Aorta (tissue), 5 donors: ENCODE data around the gene BMPR2. TPM values are rescaled to one million over a fixed set of nuclear protein-coding genes. Genes with fewer than 3 reads are reported as not detected.
A peak's percentile ranks its signal among the peaks of the same experiment; 100 is the strongest.

Source experiments
- ATAC-seq: fragments of 200-7000 bp; cut with Tn5 transposase; one replicate; pipeline ENCODE4 v1.9.1; 2022; ENCODE audit warnings: moderate library complexity; ENCODE audit not compliant: low FRiP score
- DNase-seq, 2 donors: peaks; one replicate each; pipeline ENCODE4 v3.0.0-alpha.2; 2020
- H3K27ac ChIP-seq, 2 donors: one replicate each; pipeline ENCODE4 v1.5.1; 2013; ENCODE audit warnings: low read length in 2 of 2, mild to moderate bottlenecking in 2 of 2, moderate library complexity in 2 of 2, control low read depth in 1 of 2, inconsistent platforms in 1 of 2, low read depth in 1 of 2
- H3K27me3 ChIP-seq, 2 donors: one replicate each; pipeline ENCODE4 v1.6.1; 2013; ENCODE audit warnings: control low read depth in 1 of 2, low read length in 1 of 2, mild to moderate bottlenecking in 1 of 2, moderate library complexity in 1 of 2; ENCODE audit not compliant: insufficient read depth in 2 of 2, control insufficient read depth in 1 of 2
- H3K36me3 ChIP-seq, 2 donors: one replicate each; pipeline ENCODE4 v1.6.1; 2013; ENCODE audit warnings: control low read depth in 1 of 2, low read length in 1 of 2, mild to moderate bottlenecking in 1 of 2; ENCODE audit not compliant: insufficient read depth in 2 of 2, control insufficient read depth in 1 of 2
- H3K4me1 ChIP-seq, 2 donors: one replicate each; pipeline ENCODE4 v1.6.1; 2013; ENCODE audit warnings: low read length in 2 of 2, control low read depth in 1 of 2, mild to moderate bottlenecking in 1 of 2, moderate library complexity in 1 of 2; ENCODE audit not compliant: insufficient read depth in 2 of 2, control insufficient read depth in 1 of 2
- H3K4me3 ChIP-seq, 2 donors: one replicate each; pipeline ENCODE4 v1.5.1; 2013; ENCODE audit warnings: low read length in 2 of 2, control low read depth in 1 of 2, mild to moderate bottlenecking in 1 of 2
- H3K9me3 ChIP-seq: one replicate; pipeline ENCODE4 v1.6.1; 2013; ENCODE audit warnings: mild to moderate bottlenecking, low read length; ENCODE audit not compliant: control insufficient read depth
- WGBS, 2 donors: extraction: QIAGEN DNeasy Blood & Tissue Kit; methylation state at CpG; one replicate each; pipeline ENCODE4 v1.1.7; 2013; 5-methylcytosine and 5-hydroxymethylcytosine counted together
- intact Hi-C, 2 donors: fragments of 100-400 bp; cut with DNase I; formaldehyde crosslinking; loops; one replicate each; pipeline versions ENCODE4 v1.14.2 to v1.15.0; 2022
- polyA plus RNA-seq, 2 donors: library from polyadenylated mRNA; stranded (reverse); fragments of 200-250 nt; gene quantifications; one replicate each; pipeline ENCODE4 v1.2.3, GENCODE V29; 2013
- total RNA-seq, 2 donors: library from RNA; stranded (reverse); fragmentation: NEBNext Ultra II Directional; extraction: Animal tissue kit (Norgen Biotek cat#: 25700); gene quantifications; one replicate each; pipeline ENCODE4 v1.2.1, GENCODE V29; 2021
- donor health status: healthy with polysubstance abuse.
- donor health status: Bipolar disorder and iron deficiency.
- donor health status: DM: no; HTN: no; CAD: no.
- donor health status: DM: no; HTN: no; CAD: no.
- donor health status: DM: yes; HTN: yes; CAD: no.

The BMPR2 gene
- total and polyA plus RNA-seq, 4 donors, result 7.9 to 123 (median 60.1) TPM

DNA sequence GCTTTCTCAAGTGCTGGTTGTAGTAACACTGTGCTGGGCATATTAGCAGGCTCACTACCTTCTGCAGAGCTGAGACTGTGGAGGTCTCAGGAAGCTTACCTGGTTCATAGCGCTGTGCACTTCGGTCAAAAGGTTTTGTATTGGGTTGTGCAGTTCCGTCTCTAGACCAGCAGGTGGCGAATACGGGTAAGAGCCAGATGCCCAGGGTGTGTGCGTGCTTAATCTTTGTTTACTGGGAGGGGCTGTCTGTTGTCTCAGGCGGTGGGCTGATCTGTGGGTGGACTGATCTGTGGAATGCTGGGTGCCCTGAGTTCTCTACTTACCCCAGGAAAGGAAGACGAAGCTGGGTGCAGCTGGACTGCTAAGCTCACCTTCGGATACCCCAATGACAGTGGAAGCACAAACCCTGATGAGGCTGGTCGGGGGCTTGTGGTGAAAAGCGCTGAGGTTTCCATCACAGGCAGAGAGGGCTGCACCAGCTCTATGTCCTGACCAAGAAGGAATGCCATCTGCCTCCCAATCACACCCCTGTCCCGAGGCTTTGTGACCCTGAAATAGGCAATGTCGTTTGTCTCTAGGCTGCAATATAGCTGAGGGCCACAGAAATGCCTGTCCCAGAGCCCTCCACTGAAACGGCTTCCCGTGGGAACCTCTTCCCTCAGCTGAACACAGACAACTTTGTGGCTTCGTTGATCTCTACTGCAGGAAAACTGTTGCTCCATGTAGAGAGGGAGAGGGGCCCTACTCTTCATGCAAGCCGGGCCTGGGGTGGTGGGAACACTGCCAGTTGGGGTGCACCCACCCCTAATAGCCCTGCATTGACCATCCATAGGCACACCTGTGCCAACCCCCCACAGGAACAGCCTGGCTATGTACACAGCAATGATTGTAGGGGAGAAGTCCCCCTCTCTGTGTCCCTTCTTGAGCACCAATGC, 212.8 kb downstream of the BMPR2 start:
- Histone ChIP-seq H3K4me1 (no peaks in the 10 kb centered on the region), H3K9me3 (no peaks in the 10 kb centered on the region), H3K27ac (no peak overlapping the region), H3K4me3 (no peak overlapping the region), H3K27me3 (no peaks in the 10 kb centered on the region), H3K36me3 (no peaks in the 10 kb centered on the region)
- ATAC-seq (peak; percentile 88), DNase-seq (peak; percentile 73 to 80)
- WGBS, 2 donors, result 31 to 33% methylated on average over 17 of the region's 17 CpGs
- intact Hi-C loops, result loop anchor here (2.0 to 10.0 kb wide), 2 partner anchors 282 to 286 kb away; partner anchors contain the start of gene ICA1L (in 2 of the 2)

DNA sequence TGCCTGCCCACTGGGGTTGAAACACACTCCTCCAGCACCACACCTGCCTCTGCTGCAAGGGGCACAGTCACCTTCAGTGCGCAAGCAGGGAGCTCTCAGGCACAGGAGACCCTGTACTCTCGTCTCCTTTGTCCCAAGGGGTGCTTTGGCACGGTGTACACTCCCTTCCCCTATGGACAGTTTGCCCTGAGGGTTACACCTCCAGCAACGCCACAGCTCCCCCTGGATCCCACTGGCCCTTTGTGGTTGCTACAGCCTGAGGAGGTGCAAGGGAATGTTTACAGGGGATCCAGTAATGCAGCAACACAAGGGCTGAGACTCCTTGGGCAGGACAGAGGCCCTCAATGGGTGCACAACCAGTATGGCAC, 213.4 kb downstream of the BMPR2 start:
- intact Hi-C loops, result loop anchor here (2.0 to 10.0 kb wide), 2 partner anchors 281 to 285 kb away; partner anchors contain the start of gene ICA1L (in 2 of the 2)
- H3K4me1 ChIP-seq, result no peaks in the 10 kb centered on the region
- H3K36me3 ChIP-seq, result no peaks in the 10 kb centered on the region
- WGBS, 2 donors, result 95 to 96% methylated on average over 4 of the region's 4 CpGs
- no peaks in the 10 kb centered on the region for H3K9me3 ChIP-seq
- ATAC-seq, result no peak
- no peak overlapping the region for H3K4me3 ChIP-seq
- no peaks in the 10 kb centered on the region for H3K27me3 ChIP-seq
- no peak for DNase-seq
- H3K27ac ChIP-seq, result no peak overlapping the region

DNA sequence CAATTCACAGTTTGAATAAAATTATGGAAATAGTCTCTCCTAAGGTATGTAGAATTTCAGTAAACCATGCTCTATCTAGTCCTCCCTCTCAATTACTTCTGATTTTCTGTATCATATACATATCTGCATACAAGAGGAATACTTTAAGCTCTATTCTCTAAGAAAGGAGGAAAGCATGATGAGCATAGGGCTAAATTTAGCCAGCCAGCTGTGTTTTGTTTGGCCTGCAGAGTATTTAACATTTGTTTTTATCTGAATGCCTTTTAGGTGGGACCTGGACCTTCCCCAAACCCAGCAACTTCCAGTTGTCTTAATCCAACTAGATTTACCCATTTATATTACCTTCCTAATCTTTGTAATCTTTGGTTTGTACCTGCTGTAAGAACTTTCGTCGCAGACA, 216.4 kb downstream of the BMPR2 start:
- Histone ChIP-seq H3K27me3 (no peaks in the 10 kb centered on the region), H3K27ac (no peak overlapping the region), H3K9me3 (no peaks in the 10 kb centered on the region), H3K36me3 (no peaks in the 10 kb centered on the region), H3K4me3 (no peak overlapping the region), H3K4me1 (no peaks in the 10 kb centered on the region)
- DNase-seq (no peak), ATAC-seq (no peak)
- WGBS, 2 donors, result 41% methylated on average over 2 of the region's 2 CpGs
- intact Hi-C loops, result no loop called here

DNA sequence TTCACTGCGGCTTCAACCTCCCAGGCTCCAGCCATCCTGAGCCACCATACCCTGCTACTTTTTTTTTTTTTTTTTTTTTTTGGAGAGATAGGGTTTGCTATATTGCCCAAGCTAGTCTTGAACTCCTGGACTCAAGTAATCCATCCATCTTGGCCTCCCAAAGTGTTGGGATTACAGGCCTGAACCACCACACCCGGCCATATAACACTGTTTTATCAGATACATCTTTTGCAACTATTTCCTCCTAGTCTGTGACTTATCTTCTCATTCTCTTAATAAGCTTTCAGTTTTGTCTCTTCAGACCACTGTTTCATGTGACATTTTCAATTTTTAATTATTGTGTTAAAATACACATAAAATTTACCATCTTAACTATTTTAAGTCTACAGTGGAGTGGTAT, 223.0 kb downstream of the BMPR2 start:
- Histone ChIP-seq H3K4me1 (no peaks in the 10 kb centered on the region), H3K36me3 (no peaks in the 10 kb centered on the region), H3K4me3 (no peak overlapping the region), H3K9me3 (no peaks in the 10 kb centered on the region), H3K27ac (no peak overlapping the region), H3K27me3 (no peaks in the 10 kb centered on the region)
- intact Hi-C loops, result no loop called here
- 95 to 98% methylated on average over 2 of the region's 2 CpGs for WGBS, 2 donors
- ATAC-seq (no peak), DNase-seq (no peak)

DNA sequence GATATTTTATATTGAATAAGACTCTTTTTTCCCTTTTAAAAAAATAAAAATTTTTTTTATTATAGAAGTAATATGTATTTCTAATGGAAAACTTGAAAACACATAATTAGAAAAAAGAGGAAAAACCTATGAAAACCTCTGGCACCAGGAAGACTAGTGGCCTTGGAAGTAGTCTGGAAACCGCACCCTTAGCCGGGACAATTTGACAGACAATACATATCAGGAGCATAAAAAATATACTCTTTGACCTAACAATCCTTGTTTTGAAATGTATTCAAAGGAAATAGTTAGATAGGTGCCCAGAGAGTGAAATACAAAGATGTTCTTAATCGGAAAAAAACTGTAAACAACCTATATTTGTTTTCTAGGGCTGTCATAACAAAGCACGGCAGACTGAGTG, 223.8 kb downstream of the BMPR2 start:
- ATAC-seq (no peak), DNase-seq (no peak)
- Histone ChIP-seq H3K36me3 (no peaks in the 10 kb centered on the region), H3K27ac (no peak overlapping the region), H3K4me3 (no peak overlapping the region), H3K4me1 (no peaks in the 10 kb centered on the region), H3K27me3 (no peaks in the 10 kb centered on the region), H3K9me3 (no peaks in the 10 kb centered on the region)
- intact Hi-C loops, result no loop called here
- WGBS, 2 donors, result 87 to 88% methylated on average over 4 of the region's 4 CpGs

DNA sequence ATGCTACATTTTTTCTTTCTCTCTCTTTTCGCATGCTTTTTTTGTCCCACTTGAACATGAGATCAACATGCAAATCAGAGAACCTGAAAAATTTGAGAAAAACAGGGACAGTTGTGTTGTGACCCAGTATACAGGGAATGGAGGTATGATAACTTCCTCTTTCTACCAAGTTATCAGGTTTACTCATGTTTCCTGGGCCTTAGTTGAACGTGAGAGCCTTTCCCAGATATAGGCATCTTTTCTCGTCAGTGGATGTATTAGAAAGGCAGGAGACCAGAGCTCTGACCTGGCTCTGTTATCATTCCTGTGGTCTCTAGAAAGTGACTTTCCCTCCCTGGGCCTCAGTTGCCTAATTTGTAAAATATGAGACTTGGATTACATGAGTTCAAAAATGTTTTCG, 228.6 kb downstream of the BMPR2 start:
- no peak overlapping the region for H3K27ac ChIP-seq
- H3K4me3 ChIP-seq, result no peak overlapping the region
- no peaks in the 10 kb centered on the region for H3K4me1 ChIP-seq
- WGBS, 2 donors, result 85 to 86% methylated on average over 4 of the region's 4 CpGs
- peaks cover 1% of the 10 kb centered on the region for H3K9me3 ChIP-seq
- H3K36me3 ChIP-seq, result no peaks in the 10 kb centered on the region
- no peak for DNase-seq
- no peak for ATAC-seq
- intact Hi-C loops, result no loop called here
- H3K27me3 ChIP-seq, result no peaks in the 10 kb centered on the region

DNA sequence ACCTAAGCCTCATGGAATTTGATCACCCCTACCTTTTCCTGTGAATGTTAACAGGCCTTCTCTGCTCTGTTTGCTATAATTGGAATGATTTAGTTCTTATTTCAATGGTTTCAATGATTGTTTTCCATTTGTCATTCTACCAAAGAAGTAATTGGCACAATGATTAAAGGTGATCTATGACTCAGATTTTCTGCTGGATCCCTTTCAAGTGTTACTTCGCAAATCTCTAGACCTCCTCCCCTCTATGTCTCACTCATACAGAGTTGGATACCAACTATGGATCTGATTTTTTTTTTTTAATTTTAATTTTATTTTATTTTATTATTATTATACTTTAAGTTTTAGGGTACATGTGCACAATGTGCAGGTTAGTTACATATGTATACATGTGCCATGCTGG, 229.0 kb downstream of the BMPR2 start:
- 76 to 88% methylated on average over 1 of the region's 1 CpG for WGBS, 2 donors
- ATAC-seq, result no peak
- intact Hi-C loops, result no loop called here

DNA sequence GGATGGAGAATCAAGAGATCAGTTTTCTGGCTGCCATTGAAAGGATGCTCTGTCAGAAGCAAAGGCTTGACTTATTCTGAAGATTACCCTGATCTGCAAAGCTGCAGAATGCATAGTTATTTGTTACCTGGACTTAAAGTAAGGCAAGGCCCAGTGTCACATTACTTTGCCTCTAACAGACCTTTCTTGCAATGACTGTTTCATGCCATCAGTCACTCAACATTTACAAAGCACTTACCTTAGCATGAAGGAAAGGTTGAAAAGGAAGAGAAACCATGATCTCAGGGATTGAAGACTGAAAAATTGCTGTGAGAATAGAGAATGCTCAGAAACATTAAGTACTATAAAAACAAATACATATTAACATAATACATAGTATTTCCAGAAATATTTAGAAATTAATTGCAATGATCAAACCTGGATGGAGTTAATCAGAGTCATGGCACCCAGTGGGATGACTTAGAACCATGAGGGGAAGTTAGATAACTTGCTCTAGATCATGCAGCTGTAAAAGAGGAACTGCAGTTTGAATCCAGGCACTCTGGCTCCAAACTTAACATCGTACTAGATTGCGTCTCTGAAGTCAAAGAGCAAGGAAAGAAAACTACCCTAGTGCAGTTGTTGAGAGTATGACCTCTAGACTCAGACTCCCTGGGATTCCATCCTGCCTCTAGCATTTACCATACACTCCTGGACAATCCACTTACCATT, 232.2 kb downstream of the BMPR2 start:
- 90 to 96% methylated on average over 2 of the region's 2 CpGs for WGBS, 2 donors
- no peak overlapping the region for H3K27ac ChIP-seq
- H3K27me3 ChIP-seq, result no peaks in the 10 kb centered on the region
- H3K4me3 ChIP-seq, result no peak overlapping the region
- no peaks in the 10 kb centered on the region for H3K36me3 ChIP-seq
- peaks cover 1% of the 10 kb centered on the region for H3K9me3 ChIP-seq
- intact Hi-C loops, result no loop called here
- DNase-seq (no peak), ATAC-seq (no peak)
- no peaks in the 10 kb centered on the region for H3K4me1 ChIP-seq

More for the DNA sequence above, 229.0 kb downstream of the BMPR2 start:
- Histone ChIP-seq H3K4me3 (no peak overlapping the region), H3K4me1 (no peaks in the 10 kb centered on the region), H3K27me3 (no peaks in the 10 kb centered on the region), H3K27ac (no peak overlapping the region), H3K36me3 (no peaks in the 10 kb centered on the region), H3K9me3 (peaks cover 1% of the 10 kb centered on the region)
- DNase-seq, result no peak
